Right lobe of liver (tissue), 4 donors: ENCODE data around the gene GNPAT.

Source experiments
- POLR2A ChIP-seq: fragments of 450-650 bp; IDR thresholded peaks from one replicate; pipeline ENCODE4 v1.6.1; 2017; ENCODE audit warnings: antibody characterized with exemption, mild to moderate bottlenecking
- TF ChIP-seq, protein P1 (sequence below), 4 donors: fragments of 200-600 bp in 3 of 4; fragments of 450-650 bp in 1 of 4; IDR thresholded peaks; one replicate each; pipeline versions ENCODE4 v1.5.1 to v1.8.0; 2016 to 2022; ENCODE audit warnings: antibody characterized with exemption in 4 of 4, mild to moderate bottlenecking in 2 of 4
- donor health status: DM: no; HTN: no; CAD: no.
- donor health status: DM: no; HTN: no; CAD: no.
- donor health status: DM: no; HTN: yes; CAD: no.

DNA sequence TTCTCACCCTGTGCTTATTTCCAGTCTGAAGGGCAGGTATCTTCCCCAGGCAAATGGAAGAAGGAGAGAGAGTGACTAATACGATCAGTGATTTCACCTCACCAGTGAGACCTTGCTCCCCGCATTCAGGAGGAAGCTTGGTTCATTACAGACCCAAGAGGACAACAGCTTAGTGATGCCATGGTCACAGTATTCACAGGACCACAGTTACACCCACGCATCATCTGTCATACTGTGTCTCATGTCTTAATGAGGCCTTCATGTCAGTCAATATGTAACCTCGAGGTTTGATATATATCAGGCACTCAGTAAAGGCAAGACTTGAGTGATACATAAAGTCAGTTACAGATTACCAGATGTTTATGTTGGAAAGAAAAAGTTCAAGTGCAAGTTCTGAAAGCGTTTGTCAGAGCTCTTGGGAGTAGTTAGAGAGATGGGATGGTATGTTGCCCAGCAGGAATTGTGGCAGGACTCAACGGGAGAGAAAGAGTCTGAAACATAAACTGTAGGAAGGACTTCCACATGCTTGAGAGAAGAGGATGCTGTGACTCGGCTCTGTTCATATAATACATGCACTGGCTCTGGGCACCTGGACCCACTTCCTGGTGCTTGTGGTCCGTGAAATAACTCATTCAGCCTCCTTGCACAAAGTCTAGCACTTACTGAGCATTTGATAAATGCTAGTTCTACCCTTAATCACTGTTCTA, 33.3 kb downstream of the GNPAT start:
- TF ChIP-seq, protein P1, sequence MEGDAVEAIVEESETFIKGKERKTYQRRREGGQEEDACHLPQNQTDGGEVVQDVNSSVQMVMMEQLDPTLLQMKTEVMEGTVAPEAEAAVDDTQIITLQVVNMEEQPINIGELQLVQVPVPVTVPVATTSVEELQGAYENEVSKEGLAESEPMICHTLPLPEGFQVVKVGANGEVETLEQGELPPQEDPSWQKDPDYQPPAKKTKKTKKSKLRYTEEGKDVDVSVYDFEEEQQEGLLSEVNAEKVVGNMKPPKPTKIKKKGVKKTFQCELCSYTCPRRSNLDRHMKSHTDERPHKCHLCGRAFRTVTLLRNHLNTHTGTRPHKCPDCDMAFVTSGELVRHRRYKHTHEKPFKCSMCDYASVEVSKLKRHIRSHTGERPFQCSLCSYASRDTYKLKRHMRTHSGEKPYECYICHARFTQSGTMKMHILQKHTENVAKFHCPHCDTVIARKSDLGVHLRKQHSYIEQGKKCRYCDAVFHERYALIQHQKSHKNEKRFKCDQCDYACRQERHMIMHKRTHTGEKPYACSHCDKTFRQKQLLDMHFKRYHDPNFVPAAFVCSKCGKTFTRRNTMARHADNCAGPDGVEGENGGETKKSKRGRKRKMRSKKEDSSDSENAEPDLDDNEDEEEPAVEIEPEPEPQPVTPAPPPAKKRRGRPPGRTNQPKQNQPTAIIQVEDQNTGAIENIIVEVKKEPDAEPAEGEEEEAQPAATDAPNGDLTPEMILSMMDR (IDR thresholded peaks at IDR 0.05), result no peak
- TF ChIP-seq POLR2A, result no peak
